ENCODE measurements around the gene PKDREJ.

GRCh38 chr22:46300491-46300890, 37.3 kb upstream of the PKDREJ start:
- TF ChIP-seq POLR2AphosphoS5 (IDR thresholded peaks at IDR 0.05) = no peak
- TF ChIP-seq CTCF (IDR thresholded peaks at IDR 0.05) = no peak
- no peak for TF ChIP-seq POLR2A (IDR thresholded peaks at IDR 0.05)

Measured in suprapubic skin (tissue), 4 donors.